OCI-LY1 (cell line): ENCODE data around the gene STRBP.

ENCODE experiments used
- EZH2 ChIP-seq: fragments of 200-600 bp; sonication (generic), shearing (Covaris generic); IDR thresholded peaks from 2 replicates; pipeline ENCODE4 v1.8.0; 2017; ENCODE audit warnings: borderline replicate concordance, mixed run types, mild to moderate bottlenecking, antibody characterized with exemption, low read length, moderate library complexity, mixed read lengths
- TF ChIP-seq, protein P1 (sequence below): fragments of 200-600 bp; sonication (generic), shearing (Covaris generic); IDR thresholded peaks from 2 replicates; pipeline ENCODE4 v1.5.1; 2017; ENCODE audit warnings: mild to moderate bottlenecking, antibody characterized with exemption, low read length, moderate library complexity, mixed read lengths

DNA sequence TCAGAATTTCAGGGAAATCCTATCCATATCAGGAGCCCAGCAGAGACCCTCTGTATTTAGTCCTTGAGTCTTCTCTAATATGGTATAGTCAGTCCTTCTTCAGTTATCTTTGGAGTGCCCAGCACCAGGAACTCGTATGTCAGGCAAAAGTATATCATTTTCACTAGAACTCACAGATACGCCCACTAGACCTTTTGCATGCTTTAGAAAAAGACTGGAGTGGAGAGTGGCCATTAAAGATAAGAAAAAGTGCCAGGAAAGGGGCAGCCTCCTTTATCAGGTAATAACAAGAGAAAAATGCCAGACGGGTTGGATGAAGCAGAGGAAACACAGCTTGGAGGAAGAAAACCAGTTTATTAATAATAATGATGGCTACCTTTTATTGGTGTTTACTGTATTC is 171.4 kb downstream of the STRBP start:
- no peak for TF ChIP-seq EZH2
- TF ChIP-seq, protein P1, sequence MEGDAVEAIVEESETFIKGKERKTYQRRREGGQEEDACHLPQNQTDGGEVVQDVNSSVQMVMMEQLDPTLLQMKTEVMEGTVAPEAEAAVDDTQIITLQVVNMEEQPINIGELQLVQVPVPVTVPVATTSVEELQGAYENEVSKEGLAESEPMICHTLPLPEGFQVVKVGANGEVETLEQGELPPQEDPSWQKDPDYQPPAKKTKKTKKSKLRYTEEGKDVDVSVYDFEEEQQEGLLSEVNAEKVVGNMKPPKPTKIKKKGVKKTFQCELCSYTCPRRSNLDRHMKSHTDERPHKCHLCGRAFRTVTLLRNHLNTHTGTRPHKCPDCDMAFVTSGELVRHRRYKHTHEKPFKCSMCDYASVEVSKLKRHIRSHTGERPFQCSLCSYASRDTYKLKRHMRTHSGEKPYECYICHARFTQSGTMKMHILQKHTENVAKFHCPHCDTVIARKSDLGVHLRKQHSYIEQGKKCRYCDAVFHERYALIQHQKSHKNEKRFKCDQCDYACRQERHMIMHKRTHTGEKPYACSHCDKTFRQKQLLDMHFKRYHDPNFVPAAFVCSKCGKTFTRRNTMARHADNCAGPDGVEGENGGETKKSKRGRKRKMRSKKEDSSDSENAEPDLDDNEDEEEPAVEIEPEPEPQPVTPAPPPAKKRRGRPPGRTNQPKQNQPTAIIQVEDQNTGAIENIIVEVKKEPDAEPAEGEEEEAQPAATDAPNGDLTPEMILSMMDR = no peak
